ENCODE data around the gene FGFBP2.
"Not testable (repeated sequence)": the region's sequence is repeated elsewhere in the genome, so short reads cannot be mapped to it uniquely, and the experiment has no call there.

The FGFBP2 gene

DNA sequence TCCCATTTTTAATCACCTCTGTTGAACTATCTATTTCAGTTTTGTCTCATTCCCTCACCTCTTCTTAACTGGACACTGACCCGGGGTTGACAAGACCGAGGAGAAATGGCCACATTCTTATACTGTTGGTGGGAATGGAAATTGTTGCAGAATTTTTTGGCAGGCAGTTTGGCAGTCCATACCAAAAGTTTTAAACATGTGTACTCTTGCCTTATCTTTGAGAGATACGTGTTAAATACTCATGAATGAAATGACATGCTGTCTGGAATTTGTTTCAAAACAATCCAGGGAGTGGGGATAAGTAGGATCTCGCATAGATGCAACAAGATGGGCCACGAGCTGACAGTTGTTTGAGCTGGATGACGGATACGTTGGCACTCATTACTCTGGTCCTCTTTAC is 36.5 kb downstream of the FGFBP2 start:
- no peak for DNase-seq

DNA sequence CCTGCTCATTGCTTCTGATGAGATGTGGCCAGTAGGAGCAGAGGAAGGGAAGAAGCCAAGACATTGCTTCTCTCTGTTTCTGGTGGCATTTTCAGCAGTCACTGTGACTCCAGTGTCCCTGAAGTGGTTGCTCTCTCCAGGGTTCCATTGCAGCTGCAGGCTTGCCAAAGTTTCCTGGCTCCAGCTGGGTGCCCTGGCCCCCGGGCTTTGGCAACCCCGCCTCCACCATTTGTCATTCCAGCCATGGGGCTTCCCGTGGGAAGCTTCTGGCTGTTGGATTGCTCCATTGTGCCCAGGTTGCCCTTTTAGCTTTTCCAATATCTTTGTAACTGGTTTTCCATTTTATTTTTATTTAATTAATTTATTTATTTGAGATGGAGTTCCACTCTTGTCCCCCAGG is 37.1 kb downstream of the FGFBP2 start:
- DNase-seq: no peak

DNA sequence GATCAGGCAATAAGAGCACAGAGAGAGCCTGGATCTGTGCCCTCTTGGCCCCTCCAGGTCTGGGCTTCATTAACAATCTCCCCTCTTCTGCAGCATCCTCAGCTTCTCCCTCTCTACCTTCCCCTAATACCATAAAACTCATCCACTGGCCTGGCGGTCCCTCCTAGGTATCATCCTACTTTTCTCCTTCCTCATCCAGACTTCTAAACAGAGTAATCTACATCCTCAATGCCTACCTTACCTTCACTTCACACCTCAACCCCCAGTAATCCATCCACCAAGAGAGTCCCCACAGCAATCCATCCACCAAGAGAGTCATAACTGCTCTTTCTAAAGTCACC is 41.4 kb downstream of the FGFBP2 start:
- no peak for DNase-seq

DNA sequence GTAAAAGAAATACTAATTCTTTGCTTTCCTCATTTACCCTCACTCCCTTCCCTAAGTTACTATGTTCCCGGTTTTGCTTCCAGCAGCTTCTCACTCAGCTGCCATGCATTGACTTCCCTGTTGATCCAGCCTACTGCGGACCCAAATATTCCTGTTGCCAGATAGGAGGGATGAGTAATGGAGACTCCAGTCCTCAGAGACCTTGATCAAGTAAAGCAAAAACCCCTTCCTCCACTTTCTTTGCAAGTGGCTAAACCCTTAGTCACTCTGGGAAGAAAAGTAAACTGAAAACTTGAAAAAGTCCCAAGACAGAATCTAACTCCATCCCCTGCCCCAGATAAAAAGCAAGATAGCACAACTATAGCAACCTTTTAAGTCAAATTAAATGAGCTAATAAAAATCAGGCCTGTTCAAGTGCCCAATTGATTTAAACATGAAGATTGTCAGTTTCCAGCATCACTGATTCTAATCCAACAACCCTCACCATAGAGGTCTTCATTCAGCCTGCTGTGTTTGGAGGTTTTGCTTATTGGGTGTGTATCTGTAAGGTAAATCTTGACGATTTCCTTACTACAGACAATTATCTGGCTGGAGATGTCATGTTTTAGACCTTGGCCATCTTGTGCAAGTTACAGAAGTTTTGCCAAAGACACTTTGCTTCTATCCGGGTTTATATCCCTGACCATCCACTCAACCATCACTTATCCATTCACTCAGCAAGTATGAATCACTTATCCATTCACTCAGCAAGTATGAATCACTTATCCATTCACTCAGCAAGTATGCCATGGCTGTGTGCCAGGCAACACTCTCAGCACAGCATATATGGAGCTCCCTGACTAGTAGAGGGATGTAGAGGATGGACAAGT is 42.0 kb downstream of the FGFBP2 start:
- no peak for DNase-seq

- no peak for DNase-seq
Measured at GRCh38 chr4:15918484-15919129, 44.4 kb downstream of the FGFBP2 start.

GRCh38 chr4:15917297-15917696 is 45.7 kb downstream of the FGFBP2 start:
- DNase-seq: no peak

- not testable (repeated sequence) for DNase-seq
Measured at GRCh38 chr4:15916358-15916757, 46.6 kb downstream of the FGFBP2 start.

GRCh38 chr4:15914736-15915135 is 48.2 kb downstream of the FGFBP2 start:
- DNase-seq: no peak

DNA sequence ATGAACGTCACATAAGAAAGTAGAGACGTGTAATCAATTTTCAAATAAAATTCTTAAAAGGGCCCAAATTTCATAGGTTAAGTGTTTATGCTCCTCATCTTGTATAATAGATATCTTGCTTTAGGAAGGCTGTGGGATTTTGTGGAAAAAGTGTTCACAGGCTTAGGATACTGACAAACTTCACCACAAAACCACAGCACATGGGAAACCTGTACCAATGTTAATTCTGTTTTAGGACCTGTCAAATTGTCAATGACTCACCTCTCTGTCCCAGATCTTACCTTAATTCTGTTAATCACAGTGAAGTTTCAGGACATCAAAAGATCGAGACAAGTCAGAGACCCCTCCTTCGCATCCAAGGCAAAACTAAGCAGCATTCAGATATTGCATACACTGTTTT is 48.7 kb downstream of the FGFBP2 start:
- no peak for DNase-seq

- no peak for DNase-seq
Measured at GRCh38 chr4:15913631-15913970, 49.4 kb downstream of the FGFBP2 start.

- DNase-seq: no peak
Measured at GRCh38 chr4:15912961-15913630, 49.9 kb downstream of the FGFBP2 start.

- DNase-seq: no peak
Measured at GRCh38 chr4:15912236-15912635, 50.7 kb downstream of the FGFBP2 start.
